GM10266 (cell line): ENCODE results near the gene NRAP.
A peak's percentile ranks its signal among the peaks of the same experiment; 100 is the strongest.

Source experiments
- DNase-seq: peaks from one replicate; pipeline ENCODE4 v3.0.0; 2012; ENCODE audit errors: extremely low spot score
- CTCF ChIP-seq: IDR thresholded peaks from 2 replicates; pipeline ENCODE4 v1.5.1; 2012; ENCODE audit warnings: mild to moderate bottlenecking, low read depth; ENCODE audit not compliant: control insufficient read depth, insufficient read depth; ENCODE audit errors: missing control alignments

NRAP gene

GRCh38 chr10:113621799-113622198 is 42.0 kb downstream of the NRAP start:
- TF ChIP-seq CTCF, result no peak
- no peak for DNase-seq

- no peak for TF ChIP-seq CTCF
- no peak for DNase-seq
These were observed 42.9 kb downstream of the NRAP start for GRCh38 chr10:113620936-113621335.

DNA sequence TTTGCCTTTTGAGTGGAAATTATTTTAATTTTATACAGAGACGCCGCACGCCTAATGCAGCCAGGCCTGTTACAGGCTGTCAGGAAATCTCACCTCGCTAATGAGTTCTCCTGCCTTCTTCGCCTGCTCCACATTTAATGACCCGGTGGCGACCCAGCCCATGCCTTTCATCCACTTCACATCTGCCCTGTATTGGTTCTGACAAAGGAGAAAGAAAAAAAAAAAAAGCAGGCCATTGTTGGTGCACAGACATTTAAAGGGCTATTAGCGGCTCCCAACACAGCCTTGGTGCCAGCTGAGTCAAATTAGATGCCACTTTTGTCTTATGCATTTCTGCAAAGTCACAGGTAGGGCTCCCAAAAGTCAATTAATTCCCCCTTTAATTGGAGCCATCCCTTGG is 43.3 kb downstream of the NRAP start:
- no peak for DNase-seq
- no peak for TF ChIP-seq CTCF

- DNase-seq, result no peak
- TF ChIP-seq CTCF, result no peak
These were observed 44.4 kb downstream of the NRAP start for GRCh38 chr10:113619401-113619800.

DNA sequence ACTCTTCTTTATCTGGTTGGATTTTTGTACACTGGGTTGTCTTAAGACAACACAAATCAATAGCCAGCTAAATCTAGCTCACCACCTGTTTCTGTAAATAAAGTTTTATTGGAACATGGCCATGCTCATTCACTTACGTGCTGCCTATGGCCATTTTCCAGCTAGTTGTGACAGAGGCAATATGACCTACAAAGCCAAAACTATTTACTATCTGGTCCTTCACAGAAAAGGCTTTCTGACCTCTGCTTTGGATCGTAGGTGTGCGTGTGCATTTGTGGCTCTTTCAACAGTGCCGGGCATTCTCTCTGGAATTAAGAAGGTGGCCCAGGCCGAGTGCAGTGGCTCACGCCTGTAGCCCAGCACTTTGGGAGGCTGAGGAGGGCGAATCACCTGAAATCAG is 45.5 kb downstream of the NRAP start:
- TF ChIP-seq CTCF, result no peak
- DNase-seq, result no peak

DNA sequence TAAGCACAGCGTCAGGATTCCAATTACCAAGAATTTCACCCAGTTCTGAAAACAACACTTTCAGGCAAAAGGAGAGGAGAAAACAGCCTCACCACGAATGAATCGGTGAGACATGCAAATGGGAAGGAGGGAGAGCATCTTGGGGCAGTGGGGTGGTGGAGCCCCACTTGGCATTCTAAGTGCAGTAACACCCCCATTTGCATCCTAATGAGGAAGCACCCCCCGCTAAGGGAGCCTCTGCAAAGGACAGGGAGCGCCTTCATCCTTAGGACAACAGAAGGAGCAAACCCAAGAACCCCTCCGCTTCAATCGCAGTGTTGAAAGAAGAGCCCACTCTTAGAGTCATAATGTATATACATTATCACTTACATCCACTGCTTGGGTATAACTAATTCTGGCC is 46.8 kb downstream of the NRAP start:
- TF ChIP-seq CTCF, result no peak
- DNase-seq, result no peak

- no peak for DNase-seq
- peak; percentile 31 for TF ChIP-seq CTCF
These were observed 47.4 kb downstream of the NRAP start for GRCh38 chr10:113616244-113617074.
